EL (cell line): ENCODE data around the gene MLN.

Experiments used
- DNase-seq: peaks from one replicate; pipeline ENCODE4 v3.0.0-alpha.2; 2016

MLN gene

GRCh38 chr6:33788694-33789549 lies 14.9 kb downstream of the MLN start, which contains the start of gene LEMD2:
LEMD2 (minus strand) TSS chr6:33789130; CDS start chr6:33789116, 14 bp downstream.
- DNase-seq, result peak; percentile 92

- peak; percentile 78 for DNase-seq
Measured at GRCh38 chr6:33787954-33788693, 15.7 kb downstream of the MLN start.

GRCh38 chr6:33787346-33787953 lies 16.4 kb downstream of the MLN start:
- DNase-seq, result peak; percentile 53

GRCh38 chr6:33786736-33787135 lies 17.1 kb downstream of the MLN start:
- no peak for DNase-seq

GRCh38 chr6:33785778-33786177 lies 18.0 kb downstream of the MLN start:
- DNase-seq, result peak; percentile 92

- DNase-seq, result no peak
Measured at GRCh38 chr6:33784787-33785186, 19.0 kb downstream of the MLN start.

- DNase-seq, result no peak
Measured at GRCh38 chr6:33783781-33784520, 19.9 kb downstream of the MLN start.

- DNase-seq, result peak; percentile 22
Measured at GRCh38 chr6:33782561-33782960, 21.2 kb downstream of the MLN start.

- DNase-seq, result peak; percentile 77
Measured at GRCh38 chr6:33781131-33781975, 22.4 kb downstream of the MLN start.

GRCh38 chr6:33779895-33780294 lies 23.9 kb downstream of the MLN start:
- DNase-seq, result no peak

- no peak for DNase-seq
Measured at GRCh38 chr6:33779290-33779689, 24.5 kb downstream of the MLN start.

- DNase-seq, result no peak
Measured at GRCh38 chr6:33778444-33779121, 25.2 kb downstream of the MLN start.

- no peak for DNase-seq
Measured at GRCh38 chr6:33777398-33778388, 26.1 kb downstream of the MLN start.

- DNase-seq, result no peak
Measured at GRCh38 chr6:33776764-33777163, 27.0 kb downstream of the MLN start.

- DNase-seq, result no peak
Measured at GRCh38 chr6:33776186-33776585, 27.6 kb downstream of the MLN start.

GRCh38 chr6:33774774-33775173 lies 29.0 kb downstream of the MLN start:
- no peak for DNase-seq

- no peak for DNase-seq
Measured at GRCh38 chr6:33772902-33773472, 30.8 kb downstream of the MLN start.

GRCh38 chr6:33772082-33772830 lies 31.5 kb downstream of the MLN start:
- peak; percentile 53 for DNase-seq
